PC-3 (cell line): ENCODE measurements around the gene NADK. TPM values are rescaled to one million over a fixed set of nuclear protein-coding genes. Genes with fewer than 3 reads are reported as not detected.
"Not testable (repeated sequence)": the region's sequence is repeated elsewhere in the genome, so short reads cannot be mapped to it uniquely, and the experiment has no call there.

ENCODE experiments used
- ATAC-seq: fragments of 200-7000 bp; cut with Tn5 transposase; 2 replicates; pipeline ENCODE4 v1.9.1; 2020; ENCODE audit warnings: mild to moderate bottlenecking, moderate library complexity
- BruUV-seq: library from RNA; stranded (reverse); fragments of 400-500 nt; replicated peaks from 2 replicates; lab custom pipeline; 2021; lab: Mats Ljungman, UMichigan
- CTCF ChIA-PET: fragments of 300-600 bp; sonication (Branson Sonifier 250); formaldehyde crosslinking; loops from one replicate; lab custom pipeline; 2022; ENCODE audit warnings: antibody characterized with exemption; lab: Charles Lee
- POLR2A ChIA-PET: fragments of 300-600 bp; sonication (Branson Sonifier 250); formaldehyde crosslinking; loops from one replicate; lab custom pipeline; 2022; ENCODE audit warnings: antibody characterized with exemption; ENCODE audit not compliant: unreplicated experiment; lab: Charles Lee
- DNase-seq: peaks from one replicate; pipeline ENCODE4 v3.0.0-alpha.2; 2015
- H2AFZ ChIP-seq: fragments of 300-600 bp; sonication (generic); 2 replicates; pipeline ENCODE4 v1.6.0; 2016; ENCODE audit warnings: antibody characterized with exemption, low read length
- H3F3A ChIP-seq: fragments of 300-600 bp; sonication (generic); one replicate; pipeline ENCODE4 v1.6.0; 2017; ENCODE audit warnings: antibody characterized with exemption, low read length, control low read depth, mild to moderate bottlenecking; ENCODE audit not compliant: unreplicated experiment
- H3K27ac ChIP-seq: fragments of 300-600 bp; sonication (generic); 2 replicates; pipeline ENCODE4 v1.5.1; 2016; ENCODE audit warnings: mild to moderate bottlenecking, low read length
- H3K27me3 ChIP-seq: fragments of 300-600 bp; sonication (generic); 2 replicates; pipeline ENCODE4 v1.6.1; 2016; ENCODE audit warnings: low read length, mixed read lengths
- H3K36me3 ChIP-seq: fragments of 300-600 bp; sonication (generic); 2 replicates; pipeline ENCODE4 v1.6.1; 2016; ENCODE audit warnings: low read depth, mixed run types, low read length, mixed read lengths
- H3K4me1 ChIP-seq: fragments of 300-600 bp; sonication (generic); 2 replicates; pipeline ENCODE4 v1.5.1; 2016; ENCODE audit warnings: low read length; ENCODE audit not compliant: insufficient read depth
- H3K4me2 ChIP-seq: fragments of 300-600 bp; sonication (generic); 2 replicates; pipeline ENCODE4 v1.6.0; 2016; ENCODE audit warnings: low read length
- H3K4me3 ChIP-seq: fragments of 300-600 bp; sonication (generic); 2 replicates; pipeline ENCODE4 v1.5.1; 2016; ENCODE audit warnings: mild to moderate bottlenecking, low read length, mixed read lengths
- H3K79me2 ChIP-seq: fragments of 300-600 bp; sonication (generic); 2 replicates; pipeline ENCODE4 v1.6.1; 2017; ENCODE audit warnings: low read length, mixed read lengths
- H3K9ac ChIP-seq: fragments of 300-600 bp; sonication (generic); 2 replicates; pipeline ENCODE4 v1.6.0; 2016; ENCODE audit warnings: mild to moderate bottlenecking, low read length
- H3K9me2 ChIP-seq: fragments of 300-600 bp; sonication (generic); replicated peaks from 2 replicates; pipeline ENCODE4 v1.6.1; 2016; ENCODE audit warnings: mixed run types, low read length, mixed read lengths
- H3K9me3 ChIP-seq: fragments of 300-600 bp; sonication (generic); 2 replicates; pipeline ENCODE4 v1.6.1; 2016; ENCODE audit warnings: low read length, mixed read lengths
- H4K20me1 ChIP-seq: fragments of 300-600 bp; sonication (generic); 2 replicates; pipeline ENCODE4 v1.6.1; 2016; ENCODE audit warnings: low read length, mixed read lengths
- EZH2 ChIP-seq: fragments of 300-600 bp; sonication (generic); IDR thresholded peaks from one replicate; pipeline ENCODE4 v1.6.1; 2017; ENCODE audit warnings: antibody characterized with exemption, mild to moderate bottlenecking, low read length; ENCODE audit not compliant: unreplicated experiment
- EZH2phosphoT487 ChIP-seq: fragments of 300-600 bp; sonication (generic); IDR thresholded peaks from 2 replicates; pipeline ENCODE4 v1.6.1; 2018; ENCODE audit warnings: mild to moderate bottlenecking, antibody characterized with exemption, low read length, borderline replicate concordance
- intact Hi-C: fragments of 100-400 bp; cut with micrococcal nuclease; formaldehyde crosslinking; loops from 2 replicates; pipeline ENCODE4 v1.9.0; 2023
- total RNA-seq: library from RNA; depleted of rRNA; stranded (reverse); fragments of >200 nt; gene quantifications from 2 replicates; pipeline ENCODE4 v1.2.3, GENCODE V29; 2014
- TF ChIP-seq, protein P1 (sequence below): fragments of 300-600 bp; sonication (generic); conservative IDR thresholded peaks from 2 replicates; pipeline ENCODE4 v1.5.1; 2017; ENCODE audit warnings: antibody characterized with exemption, low read depth, mild to moderate bottlenecking, low read length

NADK gene
- total RNA-seq, 1 experiment from 2014 or later, result 130 TPM

DNA sequence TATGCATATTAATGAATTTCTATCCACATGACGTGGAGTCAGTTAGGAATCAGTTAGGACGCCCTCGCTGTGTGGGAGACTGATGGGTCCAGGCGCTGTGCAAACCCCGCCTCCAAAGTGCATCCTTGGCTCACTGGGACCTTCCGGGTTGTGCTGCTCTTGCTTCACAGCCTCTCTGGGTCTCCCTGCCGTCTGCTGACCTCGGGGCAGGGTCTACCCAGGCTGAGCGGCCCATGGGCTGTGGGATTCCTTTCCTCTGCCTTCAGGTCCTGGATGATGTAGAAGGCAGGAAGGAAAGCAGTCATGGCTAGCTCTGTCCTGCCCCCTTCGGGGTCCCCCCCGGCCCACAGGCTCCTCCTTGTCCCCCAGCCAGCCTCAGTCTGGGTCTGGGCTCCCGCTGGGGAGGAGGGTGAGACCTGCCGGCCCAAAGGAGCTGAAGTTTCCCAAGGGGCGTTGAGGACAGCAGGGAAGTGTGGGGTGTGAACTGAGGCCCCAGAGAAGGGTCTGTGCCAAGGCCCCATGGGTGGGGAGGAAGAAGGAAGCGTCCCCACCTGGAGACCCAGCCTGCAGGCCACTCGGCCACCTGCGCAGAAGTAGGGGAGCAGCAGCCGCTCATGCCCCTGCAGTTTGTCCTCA, 29.5 kb downstream of the NADK start:
- ATAC-seq, result no peak
- DNase-seq, result peak; percentile 10

DNA sequence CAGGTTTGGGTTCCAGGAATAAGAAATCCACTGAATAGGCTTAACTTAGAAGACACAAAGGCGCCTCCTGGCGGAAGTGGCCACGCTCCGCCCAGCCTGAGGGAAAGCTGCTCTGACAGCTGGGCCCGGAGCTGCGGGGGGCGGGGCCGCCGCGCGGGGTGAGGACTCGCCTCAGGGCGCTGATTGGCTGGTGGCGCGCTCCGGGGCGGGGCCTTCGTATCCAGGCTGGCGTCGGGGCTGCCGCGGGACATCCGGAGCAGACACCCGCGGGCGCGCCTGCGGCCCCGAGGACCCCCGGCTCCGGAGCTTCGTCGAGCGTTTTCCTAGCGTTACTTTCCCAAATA, 31.7 kb downstream of the NADK start:
- H3K27me3 ChIP-seq, H2AFZ ChIP-seq, H3K79me2 ChIP-seq, H3F3A ChIP-seq, DNase-seq, H4K20me1 ChIP-seq, H3K4me1 ChIP-seq, H3K4me3 ChIP-seq, H3K4me2 ChIP-seq, H3K9ac ChIP-seq, H3K9me2 ChIP-seq, BruUV-seq, intact Hi-C loops, H3K36me3 ChIP-seq, POLR2A ChIA-PET, CTCF ChIA-PET, H3K9me3 ChIP-seq: not testable (repeated sequence)
- peak overlapping the region; percentile 81; the same call in 1 of the 2 replicates for H3K27ac ChIP-seq
- ATAC-seq, result peak; percentile 85

More for the DNA sequence above, 29.5 kb downstream of the NADK start:
- no peak overlapping the region for H3K9ac ChIP-seq
- H3K36me3 ChIP-seq, result peaks cover 10% of the 10 kb centered on the region; the same call in 1 of the 2 replicates
- no peak overlapping the region for H2AFZ ChIP-seq
- H3K9me2 ChIP-seq, result no peaks in the 10 kb centered on the region
- no peaks in the 10 kb centered on the region for H4K20me1 ChIP-seq
- H3K4me1 ChIP-seq, result no peaks in the 10 kb centered on the region
- no peaks in the 10 kb centered on the region for H3K27me3 ChIP-seq
- no peaks in the 10 kb centered on the region for H3K9me3 ChIP-seq
- intact Hi-C loops, result no loop called here
- no TSS peak for BruUV-seq
- H3K4me3 ChIP-seq, result no peak overlapping the region
- no peak overlapping the region for H3K4me2 ChIP-seq
- ChIA-PET CTCF (no interaction called here), POLR2A (no interaction called here)
- H3K27ac ChIP-seq, result no peak overlapping the region
- no peaks in the 10 kb centered on the region for H3F3A ChIP-seq
- TF ChIP-seq EZH2, result no peak
- TF ChIP-seq, protein P1, sequence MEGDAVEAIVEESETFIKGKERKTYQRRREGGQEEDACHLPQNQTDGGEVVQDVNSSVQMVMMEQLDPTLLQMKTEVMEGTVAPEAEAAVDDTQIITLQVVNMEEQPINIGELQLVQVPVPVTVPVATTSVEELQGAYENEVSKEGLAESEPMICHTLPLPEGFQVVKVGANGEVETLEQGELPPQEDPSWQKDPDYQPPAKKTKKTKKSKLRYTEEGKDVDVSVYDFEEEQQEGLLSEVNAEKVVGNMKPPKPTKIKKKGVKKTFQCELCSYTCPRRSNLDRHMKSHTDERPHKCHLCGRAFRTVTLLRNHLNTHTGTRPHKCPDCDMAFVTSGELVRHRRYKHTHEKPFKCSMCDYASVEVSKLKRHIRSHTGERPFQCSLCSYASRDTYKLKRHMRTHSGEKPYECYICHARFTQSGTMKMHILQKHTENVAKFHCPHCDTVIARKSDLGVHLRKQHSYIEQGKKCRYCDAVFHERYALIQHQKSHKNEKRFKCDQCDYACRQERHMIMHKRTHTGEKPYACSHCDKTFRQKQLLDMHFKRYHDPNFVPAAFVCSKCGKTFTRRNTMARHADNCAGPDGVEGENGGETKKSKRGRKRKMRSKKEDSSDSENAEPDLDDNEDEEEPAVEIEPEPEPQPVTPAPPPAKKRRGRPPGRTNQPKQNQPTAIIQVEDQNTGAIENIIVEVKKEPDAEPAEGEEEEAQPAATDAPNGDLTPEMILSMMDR, result no peak
- no peak for TF ChIP-seq EZH2phosphoT487
- no peaks in the 10 kb centered on the region for H3K79me2 ChIP-seq

- H3K4me2 ChIP-seq, H3K27me3 ChIP-seq, intact Hi-C loops, BruUV-seq, CTCF ChIA-PET, H3K9me2 ChIP-seq, POLR2A ChIA-PET, H4K20me1 ChIP-seq, H2AFZ ChIP-seq, H3F3A ChIP-seq, H3K9me3 ChIP-seq, H3K36me3 ChIP-seq, H3K79me2 ChIP-seq, H3K4me1 ChIP-seq: not testable (repeated sequence)
- Histone ChIP-seq H3K9ac (peak overlapping the region; percentile 75), H3K27ac (peak overlapping the region; percentile 81), H3K4me3 (peak overlapping the region; percentile 56; the same call in 1 of the 2 replicates)
- peak; percentile 80 for ATAC-seq
- peak; percentile 36 for DNase-seq
Measured at GRCh38 chr1:1745651-1746565, 32.4 kb downstream of the NADK start.

GRCh38 chr1:1742529-1742928, 35.7 kb downstream of the NADK start:
- H3K9ac ChIP-seq, POLR2A ChIA-PET, H3K36me3 ChIP-seq, H3K79me2 ChIP-seq, CTCF ChIA-PET, H3K27ac ChIP-seq, H3K9me2 ChIP-seq, H3F3A ChIP-seq, DNase-seq, ATAC-seq, H3K4me1 ChIP-seq, H3K27me3 ChIP-seq, H3K9me3 ChIP-seq, BruUV-seq, H3K4me3 ChIP-seq, H2AFZ ChIP-seq, H4K20me1 ChIP-seq, H3K4me2 ChIP-seq, intact Hi-C loops: not testable (repeated sequence)

DNA sequence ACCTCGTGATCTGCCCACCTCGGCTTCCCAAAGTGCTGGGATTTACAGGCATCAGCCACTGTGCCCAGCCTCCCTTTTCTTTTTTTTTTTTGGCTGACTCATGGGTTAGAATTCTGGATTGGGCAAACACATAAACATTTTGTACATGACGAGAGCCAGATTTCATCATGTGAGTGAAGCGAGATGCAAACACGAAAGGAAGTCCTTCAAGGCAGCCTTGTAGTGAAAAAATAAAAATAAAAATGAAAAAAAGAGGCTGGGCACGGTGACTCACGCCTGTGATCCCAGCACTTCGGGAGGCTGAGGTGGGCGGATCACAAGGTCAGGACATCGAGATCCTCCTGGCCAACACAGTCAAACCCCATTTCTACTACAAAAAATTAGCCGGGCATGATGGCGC, 37.3 kb downstream of the NADK start:
- POLR2A ChIA-PET, CTCF ChIA-PET, intact Hi-C loops: not testable (repeated sequence)

More for the DNA sequence above, 37.3 kb downstream of the NADK start:
- not testable (repeated sequence) for H3K4me3 ChIP-seq, H3K4me1 ChIP-seq, ATAC-seq, H4K20me1 ChIP-seq, H3K27ac ChIP-seq, H3K9me3 ChIP-seq, H3K36me3 ChIP-seq, H3K79me2 ChIP-seq, H3K9me2 ChIP-seq, H2AFZ ChIP-seq, H3K4me2 ChIP-seq, H3K27me3 ChIP-seq, H3K9ac ChIP-seq, BruUV-seq, H3F3A ChIP-seq
- DNase-seq, result peak; percentile 19
